Astrocyte (in vitro differentiated cells and primary cell): ENCODE measurements around the gene ACAP3. TPM values are rescaled to one million over a fixed set of nuclear protein-coding genes. Genes with fewer than 3 reads are reported as not detected.

Experiments
- DNase-seq: peaks from one replicate; pipeline ENCODE4 v3.0.0-alpha.2; 2010; ENCODE audit warnings: low read depth
- FAIRE-seq: peaks from 2 replicates; lab custom pipeline; 2011; peaks lifted over from hg19 to GRCh38; lab: Jason Lieb, UNC
- H2AFZ ChIP-seq: 2 replicates; pipeline ENCODE4 v1.6.0; 2012; ENCODE audit warnings: low read depth, low read length, inconsistent platforms
- H3K27ac ChIP-seq: 2 replicates; pipeline ENCODE4 v1.5.1; 2011; ENCODE audit warnings: low read depth, low read length, inconsistent platforms
- H3K27me3 ChIP-seq: 2 replicates; pipeline ENCODE4 v1.6.0; 2011; ENCODE audit warnings: low read length, inconsistent platforms; ENCODE audit not compliant: insufficient read depth
- H3K36me3 ChIP-seq: 2 replicates; pipeline ENCODE4 v1.5.1; 2011; ENCODE audit warnings: low read length, inconsistent platforms; ENCODE audit not compliant: insufficient read depth
- H3K4me1 ChIP-seq: 2 replicates; pipeline ENCODE4 v1.5.1; 2011; ENCODE audit warnings: low read length, inconsistent platforms; ENCODE audit not compliant: insufficient read depth
- H3K4me2 ChIP-seq: 2 replicates; pipeline ENCODE4 v1.6.0; 2012; ENCODE audit warnings: low read length, inconsistent platforms
- H3K4me3 ChIP-seq: 2 replicates; pipeline ENCODE4 v1.5.1; 2011; ENCODE audit warnings: low read depth, mild to moderate bottlenecking, low read length, inconsistent platforms; ENCODE audit not compliant: insufficient read depth
- H3K79me2 ChIP-seq: 2 replicates; pipeline ENCODE4 v1.6.0; 2012; ENCODE audit warnings: mild to moderate bottlenecking, low read length, inconsistent platforms; ENCODE audit not compliant: insufficient read depth
- H3K9ac ChIP-seq: 2 replicates; pipeline ENCODE4 v1.6.0; 2012; ENCODE audit warnings: mild to moderate bottlenecking, low read length, inconsistent platforms
- H3K9me3 ChIP-seq: 2 replicates; pipeline ENCODE4 v1.5.1; 2012; ENCODE audit warnings: low read depth, mild to moderate bottlenecking, low read length, inconsistent platforms; ENCODE audit not compliant: insufficient read depth
- H4K20me1 ChIP-seq: 2 replicates; pipeline ENCODE4 v1.6.0; 2012; ENCODE audit warnings: low read length, inconsistent platforms; ENCODE audit not compliant: insufficient read depth
- H3K27ac Mint-ChIP-seq: one replicate; pipeline ENCODE4 v1.8.0; 2021; ENCODE audit warnings: mild to moderate bottlenecking, mixed read lengths; ENCODE audit not compliant: unreplicated experiment
- H3K27me3 Mint-ChIP-seq: one replicate; pipeline ENCODE4 v1.8.0; 2021; ENCODE audit warnings: low read depth, mixed read lengths; ENCODE audit not compliant: unreplicated experiment
- H3K36me3 Mint-ChIP-seq: one replicate; pipeline ENCODE4 v1.8.0; 2021; ENCODE audit warnings: low read depth, mixed read lengths; ENCODE audit not compliant: unreplicated experiment
- H3K4me1 Mint-ChIP-seq: one replicate; pipeline ENCODE4 v1.8.0; 2021; ENCODE audit warnings: low read depth, mixed read lengths; ENCODE audit not compliant: unreplicated experiment
- H3K4me3 Mint-ChIP-seq: one replicate; pipeline ENCODE4 v1.8.0; 2021; ENCODE audit warnings: mild to moderate bottlenecking, moderate library complexity, mixed read lengths; ENCODE audit not compliant: unreplicated experiment
- H3K9me3 Mint-ChIP-seq: one replicate; pipeline ENCODE4 v1.8.0; 2021; ENCODE audit warnings: mild to moderate bottlenecking, mixed read lengths; ENCODE audit not compliant: unreplicated experiment
- EZH2 ChIP-seq: IDR thresholded peaks from 2 replicates; pipeline ENCODE4 v1.6.1; 2012; ENCODE audit warnings: mild to moderate bottlenecking, low read length, inconsistent platforms; ENCODE audit not compliant: insufficient read depth
- total RNA-seq: library from RNA; stranded (reverse); gene quantifications from 2 replicates; pipeline ENCODE4 v1.2.1, GENCODE V29; 2021
- TF ChIP-seq, protein P1 (sequence below): IDR thresholded peaks from 2 replicates; pipeline ENCODE4 v1.5.1; 2011; ENCODE audit warnings: low read depth, mild to moderate bottlenecking, inconsistent platforms, low read length, moderate library complexity; ENCODE audit not compliant: insufficient read depth

The ACAP3 gene
- total RNA-seq, 1 donor from 2014 or later: 64.0 TPM

DNA sequence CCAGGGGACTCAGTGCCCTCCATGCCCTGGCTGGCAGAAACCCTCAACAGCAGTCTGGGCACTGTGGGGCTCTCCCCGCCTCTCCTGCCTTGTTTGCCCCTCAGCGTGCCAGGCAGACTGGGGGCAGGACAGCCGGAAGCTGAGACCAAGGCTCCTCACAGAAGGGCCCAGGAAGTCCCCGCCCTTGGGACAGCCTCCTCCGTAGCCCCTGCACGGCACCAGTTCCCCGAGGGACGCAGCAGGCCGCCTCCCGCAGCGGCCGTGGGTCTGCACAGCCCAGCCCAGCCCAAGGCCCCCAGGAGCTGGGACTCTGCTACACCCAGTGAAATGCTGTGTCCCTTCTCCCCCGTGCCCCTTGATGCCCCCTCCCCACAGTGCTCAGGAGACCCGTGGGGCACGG is 20.5 kb upstream of the ACAP3 start:
- H3K36me3 ChIP-seq: no peaks in the 10 kb centered on the region
- no peak overlapping the region for H3K4me3 ChIP-seq
- H3K4me1 Mint-ChIP-seq: peaks cover 4% of the 10 kb centered on the region
- no peaks in the 10 kb centered on the region for H3K27me3 ChIP-seq
- H3K36me3 Mint-ChIP-seq: no peaks in the 10 kb centered on the region
- peaks cover 11% of the 10 kb centered on the region for H3K4me1 ChIP-seq
- H3K9me3 Mint-ChIP-seq: no peaks in the 10 kb centered on the region
- no peak overlapping the region for H3K9ac ChIP-seq
- FAIRE-seq (no peak), DNase-seq (no peak)
- no peak overlapping the region for H3K4me2 ChIP-seq
- H3K27me3 Mint-ChIP-seq: no peaks in the 10 kb centered on the region
- H3K9me3 ChIP-seq: no peaks in the 10 kb centered on the region
- no peak overlapping the region for H3K27ac ChIP-seq
- no peak for TF ChIP-seq EZH2
- TF ChIP-seq, protein P1, sequence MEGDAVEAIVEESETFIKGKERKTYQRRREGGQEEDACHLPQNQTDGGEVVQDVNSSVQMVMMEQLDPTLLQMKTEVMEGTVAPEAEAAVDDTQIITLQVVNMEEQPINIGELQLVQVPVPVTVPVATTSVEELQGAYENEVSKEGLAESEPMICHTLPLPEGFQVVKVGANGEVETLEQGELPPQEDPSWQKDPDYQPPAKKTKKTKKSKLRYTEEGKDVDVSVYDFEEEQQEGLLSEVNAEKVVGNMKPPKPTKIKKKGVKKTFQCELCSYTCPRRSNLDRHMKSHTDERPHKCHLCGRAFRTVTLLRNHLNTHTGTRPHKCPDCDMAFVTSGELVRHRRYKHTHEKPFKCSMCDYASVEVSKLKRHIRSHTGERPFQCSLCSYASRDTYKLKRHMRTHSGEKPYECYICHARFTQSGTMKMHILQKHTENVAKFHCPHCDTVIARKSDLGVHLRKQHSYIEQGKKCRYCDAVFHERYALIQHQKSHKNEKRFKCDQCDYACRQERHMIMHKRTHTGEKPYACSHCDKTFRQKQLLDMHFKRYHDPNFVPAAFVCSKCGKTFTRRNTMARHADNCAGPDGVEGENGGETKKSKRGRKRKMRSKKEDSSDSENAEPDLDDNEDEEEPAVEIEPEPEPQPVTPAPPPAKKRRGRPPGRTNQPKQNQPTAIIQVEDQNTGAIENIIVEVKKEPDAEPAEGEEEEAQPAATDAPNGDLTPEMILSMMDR: no peak
- no peak overlapping the region for H3K4me3 Mint-ChIP-seq
- H3K79me2 ChIP-seq: peaks cover 35% of the 10 kb centered on the region
- peaks cover 39% of the 10 kb centered on the region for H4K20me1 ChIP-seq
- no peak overlapping the region for H2AFZ ChIP-seq
- no peak overlapping the region for H3K27ac Mint-ChIP-seq

- no peak for FAIRE-seq
- H3K9me3 ChIP-seq: no peaks in the 10 kb centered on the region
- DNase-seq: no peak
- H3K4me3 ChIP-seq: no peak overlapping the region
- H4K20me1 ChIP-seq: peaks cover 46% of the 10 kb centered on the region
- H3K4me3 Mint-ChIP-seq: no peak overlapping the region
- no peaks in the 10 kb centered on the region for H3K27me3 Mint-ChIP-seq
- no peak overlapping the region for H3K4me2 ChIP-seq
- peaks cover 42% of the 10 kb centered on the region for H3K79me2 ChIP-seq
- peaks cover 9% of the 10 kb centered on the region for H3K4me1 Mint-ChIP-seq
- TF ChIP-seq EZH2: no peak
- TF ChIP-seq, protein P1: no peak
- no peaks in the 10 kb centered on the region for H3K27me3 ChIP-seq
- no peak overlapping the region for H2AFZ ChIP-seq
- H3K36me3 Mint-ChIP-seq: no peaks in the 10 kb centered on the region
- no peak overlapping the region for H3K27ac ChIP-seq
- no peak overlapping the region for H3K27ac Mint-ChIP-seq
- H3K9me3 Mint-ChIP-seq: no peaks in the 10 kb centered on the region
- H3K4me1 ChIP-seq: peaks cover 14% of the 10 kb centered on the region
- no peak overlapping the region for H3K9ac ChIP-seq
- H3K36me3 ChIP-seq: no peaks in the 10 kb centered on the region
These were observed 19.6 kb upstream of the ACAP3 start for GRCh38 chr1:1327291-1327690.

DNA sequence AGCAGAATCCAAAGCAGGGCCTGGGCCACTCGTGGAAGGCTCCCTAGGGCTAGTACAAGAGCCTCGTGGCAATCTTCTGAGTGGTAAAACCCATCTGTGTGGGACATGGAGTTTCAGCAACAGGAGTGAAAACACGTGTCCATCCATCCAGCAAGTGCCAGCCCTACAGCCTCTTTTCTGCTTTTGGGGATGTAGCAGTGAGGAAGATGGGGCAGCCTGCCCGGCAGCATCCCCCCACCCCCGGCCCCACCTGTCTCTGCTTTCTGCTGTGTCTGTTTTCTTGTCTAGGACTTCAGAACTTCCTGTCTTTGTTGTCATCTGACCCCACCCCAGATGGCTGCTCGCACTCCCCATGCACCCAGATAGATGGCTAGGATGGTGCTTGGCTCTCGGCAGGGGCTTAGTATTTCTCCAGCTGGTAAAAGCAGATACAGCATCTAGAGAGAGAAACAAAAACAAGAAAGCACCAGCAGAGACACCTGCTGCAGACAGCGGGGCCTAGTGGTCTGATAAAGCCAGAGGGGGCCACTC is 18.4 kb upstream of the ACAP3 start:
- no peak overlapping the region for H2AFZ ChIP-seq
- no peaks in the 10 kb centered on the region for H3K36me3 ChIP-seq
- H4K20me1 ChIP-seq: peaks cover 57% of the 10 kb centered on the region
- H3K27me3 ChIP-seq: no peaks in the 10 kb centered on the region
- no peaks in the 10 kb centered on the region for H3K36me3 Mint-ChIP-seq
- H3K79me2 ChIP-seq: peaks cover 54% of the 10 kb centered on the region
- no peaks in the 10 kb centered on the region for H3K9me3 ChIP-seq
- DNase-seq (no peak), FAIRE-seq (no peak)
- H3K4me1 ChIP-seq: peaks cover 19% of the 10 kb centered on the region
- no peaks in the 10 kb centered on the region for H3K9me3 Mint-ChIP-seq
- no peaks in the 10 kb centered on the region for H3K27me3 Mint-ChIP-seq
- H3K9ac ChIP-seq: peak overlapping the region; percentile 87
- no peak overlapping the region for H3K27ac Mint-ChIP-seq
- no peak overlapping the region for H3K27ac ChIP-seq
- H3K4me2 ChIP-seq: peak overlapping the region; percentile 98
- peak overlapping the region; percentile 80 for H3K4me3 Mint-ChIP-seq
- H3K4me3 ChIP-seq: no peak overlapping the region
- H3K4me1 Mint-ChIP-seq: peaks cover 17% of the 10 kb centered on the region
- TF ChIP-seq EZH2: no peak
- TF ChIP-seq, protein P1: no peak
